Upper lobe of left lung (tissue), 6 donors: Measurements from ENCODE around the gene HERC2. TPM values are rescaled to one million over a fixed set of nuclear protein-coding genes. Genes with fewer than 3 reads are reported as not detected.
A peak's percentile ranks its signal among the peaks of the same experiment; 100 is the strongest.
"Not testable (repeated sequence)": the region's sequence is repeated elsewhere in the genome, so short reads cannot be mapped to it uniquely, and the experiment has no call there.

Experiments
- ATAC-seq, 2 donors: fragments of 200-7000 bp; cut with Tn5 transposase; one replicate each; pipeline ENCODE4 v1.9.1; 2022; ENCODE audit warnings: mild to moderate bottlenecking in 2 of 2, moderate library complexity in 2 of 2; ENCODE audit not compliant: low FRiP score in 2 of 2
- DNase-seq, 2 donors: peaks; one replicate each; pipeline ENCODE4 v3.0.0-alpha.2; 2019 to 2020
- H3K27ac ChIP-seq, 4 donors: fragments of 200-600 bp; sonication (generic); one replicate each; pipeline ENCODE4 v1.5.1; 2016 to 2019
- H3K27me3 ChIP-seq, 4 donors: fragments of 200-600 bp; sonication (generic); one replicate each; pipeline ENCODE4 v1.5.1; 2017 to 2019
- H3K36me3 ChIP-seq, 4 donors: fragments of 200-600 bp; sonication (generic); one replicate each; pipeline ENCODE4 v1.5.1; 2016 to 2019
- H3K4me1 ChIP-seq, 4 donors: fragments of 200-600 bp; sonication (generic); one replicate each; pipeline ENCODE4 v1.5.1; 2018 to 2019
- H3K4me3 ChIP-seq, 4 donors: fragments of 200-600 bp; sonication (generic); one replicate each; pipeline ENCODE4 v1.5.1; 2017 to 2019; ENCODE audit warnings: mild to moderate bottlenecking in 2 of 4, moderate library complexity in 1 of 4
- H3K9me3 ChIP-seq, 4 donors: fragments of 200-600 bp; sonication (generic); one replicate each; pipeline ENCODE4 v1.5.1; 2018 to 2019
- CTCF ChIP-seq, 6 experiments: fragments of 450-650 bp in 4 of 6; fragments of 200-600 bp in 2 of 6; sonication (generic) in 2 of 6; IDR thresholded peaks; one replicate each; pipeline ENCODE4 v1.5.1; 2016 to 2019; ENCODE audit warnings: antibody characterized with exemption in 6 of 6
- EP300 ChIP-seq, 4 donors: sonication (generic); formaldehyde crosslinking; IDR thresholded peaks; one replicate each; pipeline ENCODE4 v1.5.1; 2017; ENCODE audit warnings: antibody characterized with exemption in 4 of 4, control low read depth in 2 of 4
- POLR2A ChIP-seq, 4 donors: fragments of 450-650 bp; IDR thresholded peaks; one replicate each; pipeline ENCODE4 v1.5.1; 2016 to 2017; ENCODE audit warnings: antibody characterized with exemption in 4 of 4, mild to moderate bottlenecking in 2 of 4
- POLR2AphosphoS5 ChIP-seq, 2 donors: sonication (generic); formaldehyde crosslinking; IDR thresholded peaks; one replicate each; pipeline ENCODE4 v1.5.1; 2017; ENCODE audit warnings: antibody characterized with exemption in 2 of 2
- WGBS, 2 donors: methylation state at CpG; one replicate each; pipeline ENCODE4 v1.1.5; 2017 to 2018; 5-methylcytosine and 5-hydroxymethylcytosine counted together
- total RNA-seq, 6 donors: library from RNA; depleted of rRNA in 4 of 6; stranded (reverse); fragments of >200 nt in 4 of 6; gene quantifications; one replicate each; pipeline versions ENCODE4 v1.1.0 to v1.2.1, GENCODE V29; 2016 to 2021
- donor health status: DM: no; HTN: no; CAD: no; lungs with moderate emphysema.
- donor health status: DM: no; HTN: yes; CAD: no; lungs with severe emphysema.

Gene HERC2
- total RNA-seq, 6 donors from 2014 or later = 48.6 to 113 (median 53.4) TPM

GRCh38 chr15:28178290-28178689, 143.7 kb downstream of the HERC2 start:
- Histone ChIP-seq H3K4me1 (no peaks in the 10 kb centered on the region), H3K4me3 (no peak overlapping the region), H3K27me3 (no peaks in the 10 kb centered on the region), H3K36me3 (peaks cover 13 to 80% (median 41%) of the 10 kb centered on the region in 4 donors), H3K9me3 (no peaks in the 10 kb centered on the region), H3K27ac (no peak overlapping the region)
- 71 to 80% methylated on average over 3 of the region's 3 CpGs for WGBS, 2 donors
- ATAC-seq = no peak
- TF ChIP-seq POLR2A (IDR thresholded peaks at IDR 0.05) = no peak
- no peak for TF ChIP-seq CTCF (IDR thresholded peaks at IDR 0.05)
- TF ChIP-seq POLR2AphosphoS5 (IDR thresholded peaks at IDR 0.05) = no peak
- no peak for TF ChIP-seq EP300 (IDR thresholded peaks at IDR 0.05)
- DNase-seq = no peak

GRCh38 chr15:28169366-28169765, 152.6 kb downstream of the HERC2 start:
- 82 to 83% methylated on average over 3 of the region's 3 CpGs for WGBS, 2 donors
- H3K4me1 ChIP-seq = no peaks in the 10 kb centered on the region
- H3K36me3 ChIP-seq = peaks cover 8 to 58% (median 45%) of the 10 kb centered on the region in 4 donors

DNA sequence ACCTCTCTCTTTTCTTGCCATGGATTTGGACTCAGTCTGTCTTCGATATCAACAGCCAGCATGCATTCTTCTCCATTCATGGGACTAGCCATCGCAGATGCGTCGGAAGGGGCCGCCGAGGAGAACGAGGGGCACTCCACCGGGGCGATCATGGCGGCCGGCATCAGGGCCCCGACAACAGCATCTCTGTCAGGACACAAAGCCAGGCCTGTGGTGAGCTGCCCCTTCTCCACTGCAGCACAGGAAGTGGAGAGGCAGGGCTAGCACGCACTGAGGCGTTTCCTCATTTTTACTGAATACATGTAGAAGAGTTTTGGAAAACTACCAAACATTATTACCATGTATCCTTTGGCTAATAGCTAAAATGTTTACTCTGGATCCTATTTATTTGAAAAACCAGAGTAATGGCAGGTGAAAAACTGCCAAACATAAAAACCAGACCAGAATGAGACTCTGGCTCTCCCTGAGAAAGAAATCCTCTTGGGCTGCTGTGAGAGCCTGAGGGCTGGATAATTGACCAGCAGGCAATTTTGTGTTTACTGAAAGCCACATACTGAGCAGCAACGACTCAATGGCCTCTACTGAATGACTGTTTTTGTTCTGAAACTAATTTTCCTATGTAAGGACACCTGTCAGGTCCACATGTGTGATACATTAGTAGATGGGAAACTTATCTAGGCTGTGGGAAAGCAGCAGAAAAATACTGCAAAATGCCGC, 153.4 kb downstream of the HERC2 start:
- not testable (repeated sequence) for H3K27ac ChIP-seq, ATAC-seq, H3K27me3 ChIP-seq, H3K4me3 ChIP-seq, H3K9me3 ChIP-seq, H3K4me1 ChIP-seq
- peak in 1 of 2 donors; percentile 65 for DNase-seq
- peaks cover 8 to 62% (median 49%) of the 10 kb centered on the region in 4 donors for H3K36me3 ChIP-seq
- 79 to 91% methylated on average over 14 to 16 of the region's 16 CpGs for WGBS, 2 donors

More at GRCh38 chr15:28169366-28169765, 152.6 kb downstream of the HERC2 start:
- DNase-seq (no peak), ATAC-seq (no peak)
- H3K27me3 ChIP-seq = no peaks in the 10 kb centered on the region
- H3K4me3 ChIP-seq = no peak overlapping the region
- no peak overlapping the region for H3K27ac ChIP-seq
- TF ChIP-seq POLR2A (IDR thresholded peaks at IDR 0.05) = no peak
- no peak for TF ChIP-seq EP300 (IDR thresholded peaks at IDR 0.05)
- TF ChIP-seq POLR2AphosphoS5 (IDR thresholded peaks at IDR 0.05) = no peak
- TF ChIP-seq CTCF (IDR thresholded peaks at IDR 0.05) = no peak
- no peaks in the 10 kb centered on the region for H3K9me3 ChIP-seq

- ATAC-seq (no peak), DNase-seq (no peak)
- TF ChIP-seq EP300 (IDR thresholded peaks at IDR 0.05) (no peak), POLR2AphosphoS5 (IDR thresholded peaks at IDR 0.05) (no peak), POLR2A (IDR thresholded peaks at IDR 0.05) (no peak), CTCF (IDR thresholded peaks at IDR 0.05) (no peak)
- Histone ChIP-seq H3K4me3 (no peak overlapping the region), H3K9me3 (no peaks in the 10 kb centered on the region), H3K4me1 (no peaks in the 10 kb centered on the region), H3K36me3 (peaks cover 8 to 70% (median 53%) of the 10 kb centered on the region in 4 donors), H3K27me3 (no peaks in the 10 kb centered on the region), H3K27ac (no peak overlapping the region)
- 87 to 95% methylated on average over 3 of the region's 3 CpGs for WGBS, 2 donors
Observed at GRCh38 chr15:28167042-28167441, 154.9 kb downstream of the HERC2 start.

DNA sequence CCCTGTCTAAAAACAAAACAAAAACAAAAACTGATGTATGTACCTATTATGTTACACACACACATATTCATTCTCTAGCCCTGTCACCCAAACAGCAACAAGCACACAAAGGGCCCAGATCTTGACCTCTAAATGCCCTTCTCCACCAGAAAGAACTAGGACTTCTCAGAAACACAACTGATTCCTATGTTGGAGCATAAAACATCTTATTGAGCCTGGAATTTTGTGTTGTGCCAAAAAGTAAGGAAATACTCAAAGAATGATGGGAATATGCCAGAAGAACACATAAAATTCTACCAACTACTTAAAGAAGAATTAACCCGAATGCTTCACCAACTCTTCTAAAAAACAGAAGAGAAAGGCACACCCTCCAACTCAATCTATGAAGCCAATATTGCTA, 156.2 kb downstream of the HERC2 start:
- WGBS, 2 donors = 81 to 87% methylated on average over 1 of the region's 1 CpG
- Histone ChIP-seq H3K27me3 (no peaks in the 10 kb centered on the region), H3K27ac (no peak overlapping the region), H3K4me3 (no peak overlapping the region), H3K36me3 (peaks cover 15 to 82% (median 61%) of the 10 kb centered on the region in 4 donors), H3K4me1 (no peaks in the 10 kb centered on the region), H3K9me3 (no peaks in the 10 kb centered on the region)
- TF ChIP-seq POLR2AphosphoS5 (IDR thresholded peaks at IDR 0.05) (no peak), EP300 (IDR thresholded peaks at IDR 0.05) (no peak), CTCF (IDR thresholded peaks at IDR 0.05) (no peak), POLR2A (IDR thresholded peaks at IDR 0.05) (no peak)
- DNase-seq (no peak), ATAC-seq (no peak)
